GM19397 (cell line): ENCODE data around the gene EPS15.
"Not testable (repeated sequence)": the region's sequence is repeated elsewhere in the genome, so short reads cannot be mapped to it uniquely, and the experiment has no call there.

Experiments
- ATAC-seq: cut with Tn5 transposase; IDR thresholded peaks from one replicate; pipeline ENCODE4 v1.9.1; 2021; ENCODE audit warnings: mild to moderate bottlenecking, moderate library complexity; ENCODE audit not compliant: unreplicated experiment

Gene EPS15

GRCh38 chr1:51543858-51544257, 24.8 kb upstream of the EPS15 start:
- no peak for ATAC-seq

DNA sequence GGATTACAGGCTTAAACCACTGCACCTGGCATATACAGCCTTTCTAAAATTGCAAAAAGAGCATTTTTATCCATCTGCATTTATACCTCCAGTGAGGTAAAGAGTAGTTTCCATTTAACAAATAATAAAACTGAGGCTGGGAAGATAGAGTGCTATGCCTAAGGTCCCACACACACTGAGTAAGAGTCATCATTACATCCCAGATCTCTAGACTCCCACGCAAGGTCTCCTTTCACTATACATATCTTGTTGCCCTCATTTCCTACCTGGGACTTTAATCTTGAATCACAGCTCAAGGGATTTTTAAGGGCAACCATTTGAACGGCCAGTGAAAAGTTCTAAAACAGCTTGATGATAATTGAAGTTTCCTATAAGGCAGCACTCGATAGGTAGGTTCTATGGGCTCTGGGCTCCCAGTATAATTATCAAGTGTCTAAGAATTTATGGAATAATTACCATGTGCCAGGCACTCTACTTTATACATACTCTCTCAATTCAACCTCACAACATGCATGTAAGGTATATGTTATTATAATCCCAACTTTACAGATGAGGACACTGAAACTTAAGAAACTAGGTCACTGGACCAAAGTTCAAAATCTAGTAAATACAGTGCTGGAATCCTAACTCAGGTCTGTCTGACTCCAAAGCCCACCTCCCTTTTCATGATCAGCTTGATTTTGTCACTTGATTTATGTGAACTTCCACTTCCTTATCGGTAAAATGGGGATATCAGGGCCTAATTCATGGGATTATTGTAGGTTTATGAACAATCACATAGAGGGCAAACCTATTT, 23.3 kb upstream of the EPS15 start:
- no peak for ATAC-seq

DNA sequence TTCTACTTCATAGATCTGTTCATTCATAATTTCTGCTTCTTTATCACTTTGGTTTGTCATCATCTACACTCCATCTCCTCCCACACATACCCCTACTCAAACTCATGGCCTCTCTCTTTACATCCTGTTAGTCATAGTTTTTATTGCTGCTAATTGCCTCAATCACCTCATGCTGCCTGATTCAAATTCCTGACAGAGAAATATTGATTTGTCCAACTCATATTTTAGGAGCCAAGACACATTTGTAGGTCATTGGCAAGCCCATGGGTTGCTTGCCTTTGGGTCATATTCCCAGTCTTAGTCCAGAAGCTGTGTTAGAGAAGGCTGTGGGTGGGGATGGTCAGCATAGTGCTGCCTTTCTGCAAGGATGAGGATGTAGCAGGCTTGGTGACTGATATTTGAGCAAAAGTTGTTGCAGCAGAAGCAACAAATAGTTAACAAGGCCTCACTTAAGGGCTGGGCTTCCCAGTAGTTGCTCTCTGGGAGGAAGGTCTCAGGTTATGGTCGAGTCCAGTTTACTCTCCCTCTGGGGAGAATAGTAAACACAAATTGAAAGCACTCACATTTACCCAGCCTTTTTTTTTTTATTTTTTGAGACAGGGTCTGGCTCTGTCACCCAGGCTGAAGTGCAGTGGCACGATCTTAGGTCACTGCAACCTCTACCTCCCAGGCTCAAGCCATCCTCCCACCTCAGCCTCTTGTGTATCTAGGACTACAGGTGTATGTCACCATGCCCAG, 22.4 kb upstream of the EPS15 start:
- no peak for ATAC-seq

DNA sequence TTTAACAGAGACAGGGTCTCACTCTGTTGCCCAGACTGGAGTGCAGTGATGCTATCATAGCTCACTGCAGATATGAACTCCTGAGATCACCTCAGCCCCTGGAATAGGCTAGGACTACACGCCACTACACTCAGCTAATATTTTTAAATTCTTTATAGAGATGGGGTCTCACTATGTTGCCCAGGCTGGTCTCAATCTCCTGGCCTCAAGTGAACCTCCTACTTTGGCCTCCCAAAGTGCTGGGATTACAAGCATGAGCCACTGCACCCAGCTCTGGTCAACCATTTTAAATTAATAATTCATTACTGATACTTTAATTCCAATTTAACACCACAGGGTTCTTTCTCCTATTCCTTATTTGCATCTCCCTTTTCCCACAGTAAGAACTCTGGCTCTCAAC, 18.5 kb upstream of the EPS15 start:
- ATAC-seq = no peak

DNA sequence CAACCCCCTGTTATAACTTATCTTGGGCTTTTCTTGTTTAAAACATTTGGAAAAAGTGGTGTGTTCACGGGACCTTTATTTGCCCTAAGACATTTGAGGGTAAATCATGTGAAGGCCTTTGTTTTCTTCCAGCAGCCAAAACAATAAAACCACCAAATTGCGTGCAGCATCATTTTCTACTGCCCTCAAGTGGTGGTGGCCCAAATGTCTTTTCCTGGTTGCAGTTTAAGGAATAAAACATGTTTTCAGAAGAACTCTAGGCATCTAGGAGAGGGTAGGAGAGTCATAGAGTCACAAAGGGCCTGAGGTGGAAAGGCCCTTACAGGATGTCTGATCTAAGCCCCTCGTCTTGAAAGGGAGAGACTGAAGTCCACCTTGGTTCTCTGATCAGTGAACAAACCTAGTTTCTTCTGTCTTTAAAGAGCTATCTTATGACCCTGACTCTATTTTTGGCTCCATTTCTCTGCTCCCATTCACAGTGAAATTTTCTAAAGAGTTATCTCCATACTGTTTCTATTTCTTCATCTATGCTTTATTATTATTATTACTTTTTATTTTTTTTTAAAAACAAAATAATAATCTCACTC, 16.0 kb upstream of the EPS15 start:
- ATAC-seq = no peak

GRCh38 chr1:51534447-51534846, 15.4 kb upstream of the EPS15 start:
- ATAC-seq = no peak

DNA sequence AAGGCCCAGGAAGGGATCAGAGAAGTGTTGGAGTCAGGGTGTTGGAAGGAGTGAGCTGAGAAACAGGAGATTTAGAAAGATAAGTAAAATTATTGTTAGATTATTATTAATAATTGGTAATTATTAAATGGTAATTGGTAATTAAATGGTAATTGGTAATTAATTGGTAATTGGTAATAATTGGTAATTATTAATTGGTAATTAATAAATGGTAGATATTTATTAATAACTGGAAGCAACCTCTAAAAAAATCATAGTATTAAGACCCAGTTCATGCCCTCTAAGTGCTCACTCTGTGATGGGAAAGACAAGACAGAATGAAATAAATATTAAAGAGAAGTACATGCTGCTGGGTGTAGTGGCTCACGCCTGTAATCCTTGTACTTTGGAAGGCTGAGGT, 13.8 kb upstream of the EPS15 start:
- no peak for ATAC-seq

DNA sequence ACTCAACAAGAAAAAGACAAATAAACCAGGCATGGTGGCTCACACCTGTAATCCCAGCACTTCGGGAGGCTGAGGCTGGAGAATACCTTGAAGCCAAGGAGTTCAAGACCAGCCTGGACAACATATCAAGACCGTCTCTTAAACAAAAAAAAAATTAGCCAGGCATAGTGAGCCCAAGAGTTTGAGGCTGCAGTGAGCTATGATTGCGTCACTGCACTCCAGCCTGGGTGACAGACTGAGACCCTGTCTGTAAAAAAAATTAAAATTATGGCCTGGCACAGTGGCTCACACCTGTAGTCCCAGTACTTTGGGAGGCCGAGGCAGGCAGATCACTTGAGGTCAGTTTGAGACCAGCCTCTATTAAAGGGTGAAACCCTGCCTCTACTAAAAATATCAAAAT, 11.4 kb upstream of the EPS15 start:
- not testable (repeated sequence) for ATAC-seq

GRCh38 chr1:51527144-51527543, 8.1 kb upstream of the EPS15 start:
- ATAC-seq = no peak

DNA sequence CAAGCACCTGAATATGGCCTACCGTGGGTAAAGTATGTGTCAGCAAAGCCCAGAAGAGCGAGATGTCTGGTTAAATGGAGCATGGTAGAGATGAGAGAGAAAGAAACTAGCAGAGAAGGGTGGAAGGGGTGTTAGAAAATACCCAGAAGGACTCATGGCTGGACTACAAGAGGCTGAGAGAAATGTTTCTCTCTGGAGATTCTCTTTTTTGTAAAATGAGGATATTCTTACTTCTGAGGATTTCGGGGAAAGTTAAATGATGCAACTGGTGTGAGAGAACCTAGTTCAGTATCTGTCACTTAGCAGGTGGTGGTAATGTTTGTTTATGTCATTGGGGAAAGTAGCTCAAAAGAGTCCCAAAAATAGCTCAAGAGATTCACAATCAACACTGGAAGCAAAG, 7.2 kb upstream of the EPS15 start:
- no peak for ATAC-seq

- ATAC-seq = no peak
Measured at GRCh38 chr1:51525295-51525694, 6.2 kb upstream of the EPS15 start.

- no peak for ATAC-seq
Measured at GRCh38 chr1:51524817-51525216, 5.8 kb upstream of the EPS15 start.

- ATAC-seq = no peak
Measured at GRCh38 chr1:51523931-51524330, 4.9 kb upstream of the EPS15 start.

DNA sequence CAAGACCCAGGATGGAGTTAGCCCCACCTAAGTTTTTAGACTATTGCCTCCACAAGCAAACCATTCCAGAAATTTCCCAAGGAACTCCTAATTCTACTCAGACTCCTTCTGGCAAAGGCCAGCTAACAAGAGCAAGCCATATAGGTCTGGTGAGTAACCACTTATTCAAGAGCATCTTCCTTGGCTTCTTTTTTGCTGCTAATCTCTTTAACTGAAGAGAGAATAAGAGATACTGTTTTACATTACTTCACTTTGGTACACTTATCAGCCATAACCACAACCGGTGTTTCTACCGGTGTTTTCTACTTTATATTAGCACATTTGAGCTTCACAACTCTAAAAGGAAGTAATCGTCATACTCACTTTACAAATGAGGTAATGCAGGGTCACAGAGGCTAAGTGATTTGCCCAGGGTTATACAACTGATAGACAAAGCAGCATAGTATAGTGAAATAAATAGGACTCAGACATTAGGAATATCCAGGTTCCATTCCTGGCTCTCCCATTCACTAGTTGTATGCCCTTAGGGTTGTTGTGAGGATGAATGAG, 1.7 kb upstream of the EPS15 start:
- ATAC-seq = no peak

DNA sequence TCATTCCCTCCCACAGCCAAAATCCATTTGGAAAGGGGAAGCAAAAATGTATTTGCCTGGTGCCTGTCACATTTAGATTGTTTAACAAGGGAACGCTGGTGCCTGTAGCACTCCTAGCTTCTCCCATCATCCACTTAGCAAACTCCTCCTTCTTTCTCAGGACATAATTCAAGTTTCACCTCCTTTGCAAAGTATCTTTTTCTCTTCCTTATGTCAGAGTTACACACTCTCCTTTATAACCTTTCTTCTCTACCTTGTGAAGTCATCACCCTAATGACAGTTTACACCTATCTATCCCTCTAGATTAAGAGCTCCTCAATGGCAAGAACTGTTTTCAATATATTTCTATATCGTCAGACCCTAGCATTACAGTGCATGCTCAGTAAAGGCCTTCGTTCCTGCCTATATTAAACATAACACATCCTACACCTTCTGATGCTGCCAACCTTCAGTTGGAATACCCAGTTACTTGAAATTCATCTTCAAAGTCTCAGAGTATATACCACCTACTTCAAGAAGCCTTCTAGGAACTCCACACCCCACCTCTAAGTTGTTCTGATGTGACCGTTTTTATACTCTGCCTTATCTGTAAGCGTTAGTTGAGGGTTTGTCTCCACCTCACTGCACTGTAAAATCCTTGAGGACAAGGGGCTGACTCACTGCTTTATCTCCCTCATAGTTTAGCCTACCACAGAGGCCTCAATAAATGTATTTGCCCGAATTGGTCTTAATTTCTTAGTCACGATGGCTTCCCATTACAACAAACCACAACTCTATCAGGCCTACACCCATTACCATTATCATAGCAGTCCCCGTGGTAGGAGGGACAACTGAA, 1.0 kb upstream of the EPS15 start:
- ATAC-seq = no peak

DNA sequence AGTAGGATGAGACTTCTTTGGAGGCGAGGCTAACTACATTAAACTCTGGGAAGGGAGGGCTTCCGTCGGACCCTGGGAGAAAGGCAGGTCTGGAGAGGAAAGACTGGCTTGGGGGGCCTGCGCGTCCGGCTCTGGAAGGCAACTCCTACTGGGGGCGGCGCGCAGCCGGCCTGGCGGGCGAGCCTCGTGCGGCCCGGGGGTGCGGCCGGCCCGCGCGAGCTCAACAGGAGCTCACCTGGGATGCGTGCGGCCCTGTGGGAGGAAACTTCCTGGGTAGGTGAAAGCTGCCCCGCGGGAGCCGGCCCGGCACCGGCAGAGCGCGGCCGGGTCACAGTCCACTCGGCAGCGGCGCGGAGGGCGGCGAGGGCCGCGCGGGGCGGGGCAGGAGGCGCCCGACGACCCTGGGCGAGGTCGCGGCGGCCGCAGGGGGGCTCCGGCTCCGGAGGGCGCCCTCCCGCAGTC, 449 bp downstream of the EPS15 start:
- ATAC-seq = peak; percentile 46

DNA sequence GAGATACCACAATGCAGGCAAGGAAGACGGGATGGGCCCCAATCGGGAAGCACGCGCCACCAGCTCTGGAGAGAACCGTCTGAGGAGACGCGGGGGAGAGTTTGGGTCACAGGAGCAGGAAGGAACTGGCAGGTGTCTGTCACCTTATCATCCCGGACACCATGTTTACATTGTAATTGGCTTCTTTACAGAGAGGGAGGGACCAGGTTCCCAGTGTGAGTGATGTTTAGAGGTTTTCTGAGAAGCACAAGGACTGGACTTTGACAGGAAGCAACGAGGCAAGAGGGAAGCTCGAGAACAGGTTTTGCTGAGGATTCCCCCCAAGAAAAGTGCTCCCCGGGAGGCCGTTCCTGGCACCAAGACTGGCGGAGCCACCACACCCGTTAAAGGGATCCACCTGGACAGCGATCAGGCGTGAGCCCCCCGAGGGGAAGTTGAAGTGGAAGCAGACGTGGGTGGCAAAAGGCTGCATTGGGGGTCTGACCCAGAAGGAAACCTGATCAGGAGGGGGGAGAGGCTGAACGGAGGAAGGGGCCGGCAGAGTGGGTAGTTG, 957 bp downstream of the EPS15 start:
- no peak for ATAC-seq

DNA sequence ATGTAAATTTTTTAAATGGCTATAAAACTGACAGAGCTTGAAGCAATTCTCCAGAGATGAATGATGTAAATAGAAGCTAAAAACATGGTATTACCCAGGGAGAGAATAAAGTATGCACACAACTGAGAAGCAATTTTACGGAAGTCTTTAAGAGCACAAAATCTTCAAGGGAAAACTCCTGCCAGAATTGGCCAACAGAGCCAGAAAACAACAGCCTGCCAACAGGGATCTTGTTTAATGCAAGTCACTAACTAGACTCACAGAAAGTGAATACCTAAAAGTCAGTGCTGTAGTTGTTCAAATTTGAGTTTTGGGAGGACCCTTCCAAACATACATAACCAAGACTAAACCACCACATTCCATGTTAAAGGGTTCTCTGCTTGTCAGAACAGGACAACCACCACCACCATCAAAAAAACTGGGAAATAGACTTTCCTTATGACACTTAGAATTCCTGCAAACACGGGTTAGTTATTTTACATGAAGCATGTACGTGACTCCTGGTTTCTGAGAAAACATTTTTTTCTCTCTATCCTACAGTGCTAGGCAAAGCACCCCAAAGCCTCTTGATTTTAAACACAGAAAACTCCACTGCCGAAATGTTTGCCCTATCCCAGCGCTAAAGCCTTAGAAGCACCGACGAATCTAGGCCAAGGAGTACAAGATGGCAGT, 1.6 kb downstream of the EPS15 start:
- no peak for ATAC-seq

DNA sequence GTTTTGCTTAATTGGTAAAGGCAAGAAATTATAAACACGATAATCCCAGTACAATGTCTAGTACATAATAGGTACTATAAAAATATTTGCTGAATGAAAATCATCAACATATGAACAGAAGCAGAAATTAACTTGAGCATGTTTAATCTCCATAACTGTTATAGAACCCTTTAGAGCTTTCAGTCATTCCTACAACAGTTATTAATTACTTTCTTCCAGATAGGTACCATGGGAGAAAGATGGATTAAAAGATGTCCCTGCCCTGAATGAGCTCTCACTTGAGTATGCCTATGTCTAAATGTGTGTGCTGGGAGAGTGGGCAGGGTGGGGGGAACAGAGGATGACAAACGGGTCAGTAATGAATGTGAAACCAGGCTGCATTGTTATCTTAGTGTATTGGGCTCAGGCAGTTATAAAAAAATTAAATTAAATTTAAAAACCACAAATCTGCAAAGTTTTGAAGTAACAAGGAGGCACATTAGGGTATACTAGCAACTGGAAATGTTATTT, 2.4 kb downstream of the EPS15 start:
- ATAC-seq = no peak
